Astrocyte of the cerebellum (primary cell): ENCODE measurements around the gene ZNF69.
"Not testable (repeated sequence)": the region's sequence is repeated elsewhere in the genome, so short reads cannot be mapped to it uniquely, and the experiment has no call there.

ENCODE experiments used
- DNase-seq: peaks from one replicate; pipeline ENCODE4 v3.0.0-alpha.2; 2011; ENCODE audit warnings: low read depth
- H3K4me3 ChIP-seq: 2 replicates; pipeline ENCODE4 v1.5.1; 2011; ENCODE audit warnings: mild to moderate bottlenecking, low read depth, low read length, moderate library complexity
- in situ Hi-C: cut with HindIII; loops from 2 replicates; pipeline ENCODE4 v1.10.0; 2017; ENCODE audit warnings: low sequenced_read_pairs
- TF ChIP-seq, protein P1 (sequence below): IDR thresholded peaks from 2 replicates; pipeline ENCODE4 v1.5.1; 2012; ENCODE audit warnings: low read length, low read depth, moderate library complexity, mild to moderate bottlenecking; ENCODE audit errors: missing control alignments

The ZNF69 gene

GRCh38 chr19:11856596-11857250 is 30.9 kb upstream of the ZNF69 start:
- TF ChIP-seq, protein P1, sequence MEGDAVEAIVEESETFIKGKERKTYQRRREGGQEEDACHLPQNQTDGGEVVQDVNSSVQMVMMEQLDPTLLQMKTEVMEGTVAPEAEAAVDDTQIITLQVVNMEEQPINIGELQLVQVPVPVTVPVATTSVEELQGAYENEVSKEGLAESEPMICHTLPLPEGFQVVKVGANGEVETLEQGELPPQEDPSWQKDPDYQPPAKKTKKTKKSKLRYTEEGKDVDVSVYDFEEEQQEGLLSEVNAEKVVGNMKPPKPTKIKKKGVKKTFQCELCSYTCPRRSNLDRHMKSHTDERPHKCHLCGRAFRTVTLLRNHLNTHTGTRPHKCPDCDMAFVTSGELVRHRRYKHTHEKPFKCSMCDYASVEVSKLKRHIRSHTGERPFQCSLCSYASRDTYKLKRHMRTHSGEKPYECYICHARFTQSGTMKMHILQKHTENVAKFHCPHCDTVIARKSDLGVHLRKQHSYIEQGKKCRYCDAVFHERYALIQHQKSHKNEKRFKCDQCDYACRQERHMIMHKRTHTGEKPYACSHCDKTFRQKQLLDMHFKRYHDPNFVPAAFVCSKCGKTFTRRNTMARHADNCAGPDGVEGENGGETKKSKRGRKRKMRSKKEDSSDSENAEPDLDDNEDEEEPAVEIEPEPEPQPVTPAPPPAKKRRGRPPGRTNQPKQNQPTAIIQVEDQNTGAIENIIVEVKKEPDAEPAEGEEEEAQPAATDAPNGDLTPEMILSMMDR = no peak
- no peak overlapping the region for H3K4me3 ChIP-seq
- in situ Hi-C loops = no loop called here
- no peak for DNase-seq

DNA sequence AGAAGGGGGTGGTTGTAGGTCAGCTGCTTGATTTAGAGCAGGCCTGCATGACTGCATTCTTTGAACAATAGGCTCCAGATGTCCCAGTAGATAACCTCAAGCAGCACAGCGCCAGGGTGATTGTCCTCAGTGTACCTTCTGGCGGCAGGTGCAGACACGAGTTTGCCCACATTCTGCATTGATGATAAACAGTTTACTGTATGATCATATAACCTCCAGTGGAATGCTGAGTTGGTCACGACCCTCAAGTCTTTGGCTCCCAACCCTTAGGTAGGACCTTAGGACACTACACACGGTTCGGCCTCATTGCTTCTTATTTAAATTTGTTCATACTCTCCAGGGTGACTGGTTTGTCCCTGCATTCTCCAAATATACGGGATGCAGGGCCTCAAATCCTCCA is 26.9 kb upstream of the ZNF69 start:
- TF ChIP-seq, protein P1 = no peak
- no peak for DNase-seq
- H3K4me3 ChIP-seq = no peak overlapping the region
- in situ Hi-C loops = no loop called here

DNA sequence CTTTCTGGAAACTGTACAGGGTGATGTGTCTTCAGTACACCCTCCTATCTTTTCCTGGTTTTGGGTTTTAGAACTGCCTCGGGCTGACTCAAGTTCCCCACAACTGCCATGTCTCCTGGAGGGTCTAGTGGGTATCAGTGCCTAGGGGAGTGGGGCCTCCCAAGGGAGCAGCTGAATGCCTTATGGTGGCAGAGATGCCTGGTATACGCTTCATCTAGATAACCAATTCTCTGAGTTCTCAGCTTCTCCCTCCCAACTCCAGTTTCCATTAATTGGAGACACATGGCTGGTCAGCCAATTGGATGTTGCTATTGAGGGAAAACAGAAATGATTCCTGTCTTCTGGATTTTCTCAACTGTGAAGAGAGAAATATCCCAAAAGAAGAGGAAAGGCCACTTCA is 26.3 kb upstream of the ZNF69 start:
- H3K4me3 ChIP-seq = no peak overlapping the region
- TF ChIP-seq, protein P1 = no peak
- in situ Hi-C loops = no loop called here
- DNase-seq = no peak

DNA sequence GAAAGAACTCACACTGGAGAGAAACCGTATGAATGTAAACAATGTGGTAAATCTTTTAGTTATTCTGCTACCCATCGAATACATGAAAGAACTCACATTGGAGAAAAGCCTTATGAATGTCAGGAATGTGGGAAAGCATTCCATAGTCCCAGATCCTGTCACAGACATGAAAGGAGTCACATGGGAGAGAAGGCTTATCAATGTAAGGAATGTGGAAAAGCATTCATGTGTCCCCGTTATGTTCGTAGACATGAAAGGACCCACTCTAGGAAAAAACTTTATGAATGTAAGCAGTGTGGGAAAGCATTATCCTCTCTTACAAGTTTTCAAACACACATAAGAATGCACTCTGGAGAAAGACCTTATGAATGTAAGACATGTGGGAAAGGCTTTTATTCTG is 19.8 kb upstream of the ZNF69 start:
- H3K4me3 ChIP-seq, in situ Hi-C loops, DNase-seq: not testable (repeated sequence)

- in situ Hi-C loops = no loop called here
- no peak for DNase-seq
Measured at GRCh38 chr19:11868188-11868587, 19.4 kb upstream of the ZNF69 start.

GRCh38 chr19:11872624-11873023 is 15.0 kb upstream of the ZNF69 start:
- no peak overlapping the region for H3K4me3 ChIP-seq
- TF ChIP-seq, protein P1 = no peak
- in situ Hi-C loops = no loop called here
- DNase-seq = no peak

More at GRCh38 chr19:11868188-11868587, 19.4 kb upstream of the ZNF69 start:
- no peak overlapping the region for H3K4me3 ChIP-seq
- TF ChIP-seq, protein P1 = no peak

DNA sequence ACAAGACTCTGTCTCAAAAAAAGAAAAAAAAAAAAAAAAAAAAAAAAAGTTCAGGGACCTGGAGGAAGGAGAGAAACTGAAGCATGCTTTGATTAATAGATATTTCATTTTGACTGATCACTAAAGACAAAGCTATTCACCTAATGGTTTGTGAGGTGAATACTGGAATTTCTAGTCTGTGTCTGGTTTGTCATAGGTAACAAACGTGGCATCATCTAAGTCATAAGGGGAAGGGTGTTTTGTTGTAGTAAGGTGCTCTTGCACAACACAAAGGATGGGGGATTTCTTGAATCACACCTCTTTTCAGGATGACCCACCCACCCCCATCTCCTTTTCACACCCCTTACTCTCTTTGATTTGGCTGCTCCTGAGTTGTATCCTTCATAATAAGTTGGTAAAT is 13.8 kb upstream of the ZNF69 start:
- H3K4me3 ChIP-seq = no peak overlapping the region
- in situ Hi-C loops = no loop called here
- DNase-seq = no peak
- TF ChIP-seq, protein P1 = no peak
